Stimulated activated effector memory CD8-positive, alpha-beta T cell treated with anti-CD3 and anti-CD28 coated beads, Interleukin-12 subunit alpha, Interleukin-12 subunit beta, amount 100 ng/mL, for 72 hours (primary cell): ENCODE data around the gene FGD4.

ENCODE experiments used
- ATAC-seq: fragments of 150-1000 bp; cut with Tn5 transposase; 2 replicates; pipeline ENCODE4 v1.10.0; 2021
- DNase-seq, 2 donors: peaks; one replicate each; pipeline ENCODE4 v3.0.0; 2021 to 2022; ENCODE audit warnings: low spot score in 2 of 2
- H3K27ac Mint-ChIP-seq: one replicate; pipeline ENCODE4 v1.8.0; 2022; ENCODE audit warnings: mild to moderate bottlenecking, mixed read lengths
- H3K36me3 Mint-ChIP-seq: one replicate; pipeline ENCODE4 v1.8.0; 2022; ENCODE audit warnings: mild to moderate bottlenecking, mixed read lengths
- H3K4me1 Mint-ChIP-seq: one replicate; pipeline ENCODE4 v1.8.0; 2022; ENCODE audit warnings: mixed read lengths
- H3K4me3 Mint-ChIP-seq: one replicate; pipeline ENCODE4 v1.8.0; 2022; ENCODE audit warnings: mild to moderate bottlenecking, mixed read lengths
- H3K9me3 Mint-ChIP-seq: one replicate; pipeline ENCODE4 v1.8.0; 2022; ENCODE audit warnings: mixed read lengths

FGD4 gene

GRCh38 chr12:32598688-32599087 is 199.3 kb downstream of the FGD4 start:
- Mint-ChIP-seq H3K9me3 (no peaks in the 10 kb centered on the region), H3K4me1 (no peaks in the 10 kb centered on the region), H3K27ac (no peak overlapping the region), H3K4me3 (no peak overlapping the region), H3K36me3 (no peaks in the 10 kb centered on the region)
- DNase-seq (no peak), ATAC-seq (peak; percentile 26)

GRCh38 chr12:32600681-32601080 is 201.3 kb downstream of the FGD4 start:
- DNase-seq: no peak
- no peak for ATAC-seq
- Mint-ChIP-seq H3K4me3 (no peak overlapping the region), H3K9me3 (no peaks in the 10 kb centered on the region), H3K4me1 (no peaks in the 10 kb centered on the region), H3K27ac (no peak overlapping the region), H3K36me3 (no peaks in the 10 kb centered on the region)

- no peaks in the 10 kb centered on the region for H3K9me3 Mint-ChIP-seq
- H3K27ac Mint-ChIP-seq: no peak overlapping the region
- ATAC-seq (no peak), DNase-seq (no peak)
- no peaks in the 10 kb centered on the region for H3K36me3 Mint-ChIP-seq
- H3K4me1 Mint-ChIP-seq: no peaks in the 10 kb centered on the region
- H3K4me3 Mint-ChIP-seq: no peak overlapping the region
These were observed 203.7 kb downstream of the FGD4 start for GRCh38 chr12:32603071-32603470.

GRCh38 chr12:32603858-32604257 is 204.5 kb downstream of the FGD4 start:
- H3K9me3 Mint-ChIP-seq: no peaks in the 10 kb centered on the region
- H3K4me3 Mint-ChIP-seq: no peak overlapping the region
- DNase-seq: no peak
- no peaks in the 10 kb centered on the region for H3K36me3 Mint-ChIP-seq
- H3K27ac Mint-ChIP-seq: no peak overlapping the region
- peak; percentile 98 for ATAC-seq
- no peaks in the 10 kb centered on the region for H3K4me1 Mint-ChIP-seq

GRCh38 chr12:32604565-32604964 is 205.2 kb downstream of the FGD4 start:
- no peaks in the 10 kb centered on the region for H3K4me1 Mint-ChIP-seq
- no peak for ATAC-seq
- H3K36me3 Mint-ChIP-seq: no peaks in the 10 kb centered on the region
- DNase-seq: no peak
- no peaks in the 10 kb centered on the region for H3K9me3 Mint-ChIP-seq
- H3K4me3 Mint-ChIP-seq: no peak overlapping the region
- H3K27ac Mint-ChIP-seq: no peak overlapping the region

- no peak for ATAC-seq
- H3K9me3 Mint-ChIP-seq: no peaks in the 10 kb centered on the region
- H3K4me3 Mint-ChIP-seq: no peak overlapping the region
- H3K36me3 Mint-ChIP-seq: no peaks in the 10 kb centered on the region
- H3K27ac Mint-ChIP-seq: no peak overlapping the region
- DNase-seq: no peak
- H3K4me1 Mint-ChIP-seq: no peaks in the 10 kb centered on the region
These were observed 206.2 kb downstream of the FGD4 start for GRCh38 chr12:32605326-32606095.

- no peak for DNase-seq
- Mint-ChIP-seq H3K36me3 (no peaks in the 10 kb centered on the region), H3K4me1 (no peaks in the 10 kb centered on the region), H3K27ac (no peak overlapping the region), H3K9me3 (no peaks in the 10 kb centered on the region), H3K4me3 (no peak overlapping the region)
- ATAC-seq: no peak
These were observed 207.1 kb downstream of the FGD4 start for GRCh38 chr12:32606443-32606842.

GRCh38 chr12:32609966-32610365 is 210.6 kb downstream of the FGD4 start:
- no peaks in the 10 kb centered on the region for H3K9me3 Mint-ChIP-seq
- DNase-seq: no peak
- no peaks in the 10 kb centered on the region for H3K36me3 Mint-ChIP-seq
- H3K4me1 Mint-ChIP-seq: no peaks in the 10 kb centered on the region
- no peak overlapping the region for H3K4me3 Mint-ChIP-seq
- no peak for ATAC-seq
- no peak overlapping the region for H3K27ac Mint-ChIP-seq

- Mint-ChIP-seq H3K9me3 (no peaks in the 10 kb centered on the region), H3K36me3 (no peaks in the 10 kb centered on the region)
These were observed 212.6 kb downstream of the FGD4 start for GRCh38 chr12:32611986-32612385.

GRCh38 chr12:32612658-32613614 is 213.6 kb downstream of the FGD4 start:
- ATAC-seq (no peak), DNase-seq (no peak)
- H3K4me3 Mint-ChIP-seq: no peak overlapping the region
- H3K4me1 Mint-ChIP-seq: no peaks in the 10 kb centered on the region
- no peaks in the 10 kb centered on the region for H3K9me3 Mint-ChIP-seq
- H3K36me3 Mint-ChIP-seq: no peaks in the 10 kb centered on the region
- no peak overlapping the region for H3K27ac Mint-ChIP-seq

More at GRCh38 chr12:32611986-32612385, 212.6 kb downstream of the FGD4 start:
- DNase-seq (no peak), ATAC-seq (no peak)
- Mint-ChIP-seq H3K4me3 (no peak overlapping the region), H3K4me1 (no peaks in the 10 kb centered on the region), H3K27ac (no peak overlapping the region)

- no peak overlapping the region for H3K4me3 Mint-ChIP-seq
- DNase-seq: no peak
- no peaks in the 10 kb centered on the region for H3K4me1 Mint-ChIP-seq
- no peak for ATAC-seq
- no peaks in the 10 kb centered on the region for H3K9me3 Mint-ChIP-seq
- no peaks in the 10 kb centered on the region for H3K36me3 Mint-ChIP-seq
- H3K27ac Mint-ChIP-seq: no peak overlapping the region
These were observed 216.1 kb downstream of the FGD4 start for GRCh38 chr12:32615441-32615840.

GRCh38 chr12:32617534-32617933 is 218.2 kb downstream of the FGD4 start:
- no peak overlapping the region for H3K4me3 Mint-ChIP-seq
- no peaks in the 10 kb centered on the region for H3K36me3 Mint-ChIP-seq
- H3K27ac Mint-ChIP-seq: no peak overlapping the region
- DNase-seq (no peak), ATAC-seq (no peak)
- H3K9me3 Mint-ChIP-seq: no peaks in the 10 kb centered on the region
- no peaks in the 10 kb centered on the region for H3K4me1 Mint-ChIP-seq

GRCh38 chr12:32618115-32618514 is 218.8 kb downstream of the FGD4 start:
- Mint-ChIP-seq H3K4me1 (no peaks in the 10 kb centered on the region), H3K27ac (no peak overlapping the region), H3K9me3 (no peaks in the 10 kb centered on the region)

GRCh38 chr12:32627976-32628375 is 228.6 kb downstream of the FGD4 start:
- no peak overlapping the region for H3K4me3 Mint-ChIP-seq
- no peak overlapping the region for H3K27ac Mint-ChIP-seq
- no peaks in the 10 kb centered on the region for H3K36me3 Mint-ChIP-seq
- no peaks in the 10 kb centered on the region for H3K4me1 Mint-ChIP-seq
- no peaks in the 10 kb centered on the region for H3K9me3 Mint-ChIP-seq
- DNase-seq: no peak
- no peak for ATAC-seq

More at GRCh38 chr12:32618115-32618514, 218.8 kb downstream of the FGD4 start:
- no peak for ATAC-seq
- Mint-ChIP-seq H3K4me3 (no peak overlapping the region), H3K36me3 (no peaks in the 10 kb centered on the region)
- DNase-seq: no peak

- no peaks in the 10 kb centered on the region for H3K36me3 Mint-ChIP-seq
- ATAC-seq: no peak
- no peak overlapping the region for H3K4me3 Mint-ChIP-seq
- H3K9me3 Mint-ChIP-seq: no peaks in the 10 kb centered on the region
- no peak overlapping the region for H3K27ac Mint-ChIP-seq
- H3K4me1 Mint-ChIP-seq: no peaks in the 10 kb centered on the region
- DNase-seq: no peak
These were observed 242.0 kb downstream of the FGD4 start for GRCh38 chr12:32641287-32641901.
